Subcutaneous adipose tissue (tissue), 4 donors: ENCODE data around the gene ACTBL2. TPM values are rescaled to one million over a fixed set of nuclear protein-coding genes. Genes with fewer than 3 reads are reported as not detected.

Source experiments
- total RNA-seq, 4 donors: library from RNA; depleted of rRNA; stranded (reverse); fragments of >200 nt; gene quantifications; one replicate each; pipeline ENCODE4 v1.1.0, GENCODE V29; 2016
- TF ChIP-seq, protein P1 (sequence below): fragments of 450-650 bp; IDR thresholded peaks from one replicate; pipeline ENCODE4 v1.5.1; 2016; ENCODE audit warnings: low read depth, mild to moderate bottlenecking, control low read depth, antibody characterized with exemption, moderate library complexity

ACTBL2 gene
- total RNA-seq, 4 donors from 2014 or later, result not detected

DNA sequence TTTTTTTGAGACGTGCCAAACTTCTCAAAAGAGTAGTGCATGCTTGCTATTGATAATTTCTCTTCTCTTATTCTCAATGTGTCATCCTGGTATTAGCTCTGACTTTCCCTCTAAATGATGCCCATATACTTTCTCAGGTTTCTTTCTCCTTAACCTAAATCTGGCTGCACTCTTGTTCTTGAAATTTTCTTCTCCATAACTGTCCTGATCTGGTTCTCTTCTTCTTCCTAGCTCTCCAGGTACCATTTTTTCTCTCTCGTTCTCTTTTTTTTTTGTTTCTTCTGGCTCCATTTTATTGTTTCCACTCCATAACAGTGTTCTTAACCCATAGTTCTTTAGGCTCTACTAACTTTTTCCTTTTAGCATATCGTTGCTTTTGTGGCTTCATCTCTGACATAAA lies 47.9 kb downstream of the ACTBL2 start:
- TF ChIP-seq, protein P1, sequence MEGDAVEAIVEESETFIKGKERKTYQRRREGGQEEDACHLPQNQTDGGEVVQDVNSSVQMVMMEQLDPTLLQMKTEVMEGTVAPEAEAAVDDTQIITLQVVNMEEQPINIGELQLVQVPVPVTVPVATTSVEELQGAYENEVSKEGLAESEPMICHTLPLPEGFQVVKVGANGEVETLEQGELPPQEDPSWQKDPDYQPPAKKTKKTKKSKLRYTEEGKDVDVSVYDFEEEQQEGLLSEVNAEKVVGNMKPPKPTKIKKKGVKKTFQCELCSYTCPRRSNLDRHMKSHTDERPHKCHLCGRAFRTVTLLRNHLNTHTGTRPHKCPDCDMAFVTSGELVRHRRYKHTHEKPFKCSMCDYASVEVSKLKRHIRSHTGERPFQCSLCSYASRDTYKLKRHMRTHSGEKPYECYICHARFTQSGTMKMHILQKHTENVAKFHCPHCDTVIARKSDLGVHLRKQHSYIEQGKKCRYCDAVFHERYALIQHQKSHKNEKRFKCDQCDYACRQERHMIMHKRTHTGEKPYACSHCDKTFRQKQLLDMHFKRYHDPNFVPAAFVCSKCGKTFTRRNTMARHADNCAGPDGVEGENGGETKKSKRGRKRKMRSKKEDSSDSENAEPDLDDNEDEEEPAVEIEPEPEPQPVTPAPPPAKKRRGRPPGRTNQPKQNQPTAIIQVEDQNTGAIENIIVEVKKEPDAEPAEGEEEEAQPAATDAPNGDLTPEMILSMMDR, result no peak

DNA sequence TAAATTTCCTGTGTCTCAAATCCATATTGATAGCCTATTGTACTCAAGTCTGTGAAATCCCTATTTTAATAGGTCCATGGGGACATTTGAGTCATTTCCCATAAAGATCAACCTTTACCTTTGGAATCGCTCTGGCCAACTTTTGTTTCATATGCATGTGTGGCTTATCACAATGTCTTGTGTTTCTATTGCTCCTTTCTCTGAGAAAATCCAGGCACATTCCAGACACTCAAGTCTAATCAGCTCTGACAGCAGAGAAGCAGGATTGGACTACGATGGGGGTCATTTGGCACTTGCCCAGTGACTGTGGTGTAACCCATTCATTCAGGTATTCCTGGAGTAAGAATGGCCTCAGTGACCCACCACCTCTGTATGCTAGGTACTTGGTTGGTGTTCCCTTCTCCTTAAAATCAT lies 48.4 kb downstream of the ACTBL2 start:
- TF ChIP-seq, protein P1, result no peak

DNA sequence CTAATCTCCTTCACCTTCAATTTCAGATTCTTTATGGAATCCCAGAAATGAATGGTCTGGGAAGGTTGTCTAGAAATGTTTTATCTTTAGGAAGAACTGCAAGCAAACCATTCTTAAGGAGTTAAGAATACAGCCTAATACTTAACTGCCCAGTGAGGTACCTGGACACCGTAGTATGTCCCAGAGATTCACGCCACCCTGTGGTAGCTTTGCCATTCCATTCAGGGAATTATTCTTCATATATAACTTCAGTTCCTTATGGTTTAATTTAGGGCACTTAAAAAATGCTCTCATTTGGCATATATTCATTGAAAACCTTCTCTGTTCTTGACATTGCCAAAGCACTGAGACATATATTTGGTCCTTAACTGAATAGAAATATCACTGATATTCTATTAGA lies 49.7 kb downstream of the ACTBL2 start:
- TF ChIP-seq, protein P1, result no peak

DNA sequence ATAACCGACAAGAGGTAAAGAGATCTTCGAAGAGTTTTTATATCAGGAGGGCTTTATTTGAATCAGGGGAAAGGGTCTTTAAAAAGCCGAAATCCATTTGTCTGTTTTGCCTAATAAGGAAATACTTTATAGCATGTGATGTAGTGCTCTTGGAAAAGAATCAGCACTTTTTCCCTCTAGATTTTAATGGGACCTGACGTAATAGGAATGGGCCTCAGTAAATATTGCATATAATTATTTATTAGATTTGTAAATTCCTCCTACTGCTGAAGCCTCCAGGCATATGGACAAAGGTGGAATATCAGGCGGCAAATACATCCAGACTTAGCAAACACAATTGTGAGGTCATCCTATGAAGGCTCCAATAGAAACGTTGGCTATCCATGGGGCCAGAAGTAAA lies 50.9 kb downstream of the ACTBL2 start:
- TF ChIP-seq, protein P1, result no peak
